ENCODE data around the gene KCNT1.
A peak's percentile ranks its signal among the peaks of the same experiment; 100 is the strongest.

Gene KCNT1

GRCh38 chr9:135804581-135805421 is 102.8 kb downstream of the KCNT1 start:
- no peak overlapping the region for H3K4me3 ChIP-seq (ENCODE audit: severe bottlenecking)
- DNase-seq (ENCODE audit: low spot score): no peak
- H3K9me3 ChIP-seq (ENCODE audit: severe bottlenecking): no peaks in the 10 kb centered on the region
- H3K27me3 ChIP-seq (ENCODE audit: insufficient read depth, poor library complexity, severe bottlenecking): no peaks in the 10 kb centered on the region
- no peak overlapping the region for H3K27ac ChIP-seq (ENCODE audit: poor library complexity, severe bottlenecking)
- peaks cover 3% of the 10 kb centered on the region for H3K36me3 ChIP-seq (ENCODE audit: low read depth)
- TF ChIP-seq, protein P1, sequence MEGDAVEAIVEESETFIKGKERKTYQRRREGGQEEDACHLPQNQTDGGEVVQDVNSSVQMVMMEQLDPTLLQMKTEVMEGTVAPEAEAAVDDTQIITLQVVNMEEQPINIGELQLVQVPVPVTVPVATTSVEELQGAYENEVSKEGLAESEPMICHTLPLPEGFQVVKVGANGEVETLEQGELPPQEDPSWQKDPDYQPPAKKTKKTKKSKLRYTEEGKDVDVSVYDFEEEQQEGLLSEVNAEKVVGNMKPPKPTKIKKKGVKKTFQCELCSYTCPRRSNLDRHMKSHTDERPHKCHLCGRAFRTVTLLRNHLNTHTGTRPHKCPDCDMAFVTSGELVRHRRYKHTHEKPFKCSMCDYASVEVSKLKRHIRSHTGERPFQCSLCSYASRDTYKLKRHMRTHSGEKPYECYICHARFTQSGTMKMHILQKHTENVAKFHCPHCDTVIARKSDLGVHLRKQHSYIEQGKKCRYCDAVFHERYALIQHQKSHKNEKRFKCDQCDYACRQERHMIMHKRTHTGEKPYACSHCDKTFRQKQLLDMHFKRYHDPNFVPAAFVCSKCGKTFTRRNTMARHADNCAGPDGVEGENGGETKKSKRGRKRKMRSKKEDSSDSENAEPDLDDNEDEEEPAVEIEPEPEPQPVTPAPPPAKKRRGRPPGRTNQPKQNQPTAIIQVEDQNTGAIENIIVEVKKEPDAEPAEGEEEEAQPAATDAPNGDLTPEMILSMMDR (IDR thresholded peaks at IDR 0.05; ENCODE audit: poor library complexity, severe bottlenecking): no peak
- no peaks in the 10 kb centered on the region for H3K4me1 ChIP-seq (ENCODE audit: insufficient read depth, poor library complexity, severe bottlenecking)
- ATAC-seq (ENCODE audit: low read depth): peak; percentile 17; the same call in 1 of the 3 replicates

- no peaks in the 10 kb centered on the region for H3K27me3 ChIP-seq (ENCODE audit: insufficient read depth, poor library complexity, severe bottlenecking)
- TF ChIP-seq, protein P1 (IDR thresholded peaks at IDR 0.05; ENCODE audit: poor library complexity, severe bottlenecking): no peak
- no peak for DNase-seq (ENCODE audit: low spot score)
Observed at GRCh38 chr9:135805422-135806022, 103.5 kb downstream of the KCNT1 start.

GRCh38 chr9:135809166-135809565 is 107.2 kb downstream of the KCNT1 start:
- Histone ChIP-seq H3K27me3 (ENCODE audit: insufficient read depth, poor library complexity, severe bottlenecking) (no peaks in the 10 kb centered on the region), H3K4me3 (ENCODE audit: severe bottlenecking) (no peak overlapping the region), H3K4me1 (ENCODE audit: insufficient read depth, poor library complexity, severe bottlenecking) (no peaks in the 10 kb centered on the region), H3K36me3 (ENCODE audit: low read depth) (peaks cover 32% of the 10 kb centered on the region), H3K27ac (ENCODE audit: poor library complexity, severe bottlenecking) (no peak overlapping the region), H3K9me3 (ENCODE audit: severe bottlenecking) (no peaks in the 10 kb centered on the region)
- ATAC-seq (ENCODE audit: low read depth) (no peak), DNase-seq (ENCODE audit: low spot score) (no peak)
- TF ChIP-seq, protein P1 (IDR thresholded peaks at IDR 0.05; ENCODE audit: poor library complexity, severe bottlenecking): no peak

More at GRCh38 chr9:135805422-135806022, 103.5 kb downstream of the KCNT1 start:
- Histone ChIP-seq H3K9me3 (ENCODE audit: severe bottlenecking) (no peaks in the 10 kb centered on the region), H3K36me3 (ENCODE audit: low read depth) (peaks cover 11% of the 10 kb centered on the region), H3K4me1 (ENCODE audit: insufficient read depth, poor library complexity, severe bottlenecking) (no peaks in the 10 kb centered on the region), H3K4me3 (ENCODE audit: severe bottlenecking) (no peak overlapping the region), H3K27ac (ENCODE audit: poor library complexity, severe bottlenecking) (no peak overlapping the region)
- no peak for ATAC-seq (ENCODE audit: low read depth)

- no peak overlapping the region for H3K27ac ChIP-seq (ENCODE audit: poor library complexity, severe bottlenecking)
- peaks cover 46% of the 10 kb centered on the region for H3K36me3 ChIP-seq (ENCODE audit: low read depth)
- TF ChIP-seq, protein P1 (IDR thresholded peaks at IDR 0.05; ENCODE audit: poor library complexity, severe bottlenecking): no peak
- no peaks in the 10 kb centered on the region for H3K9me3 ChIP-seq (ENCODE audit: severe bottlenecking)
- DNase-seq (ENCODE audit: low spot score) (no peak), ATAC-seq (ENCODE audit: low read depth) (no peak)
- no peaks in the 10 kb centered on the region for H3K27me3 ChIP-seq (ENCODE audit: insufficient read depth, poor library complexity, severe bottlenecking)
- no peak overlapping the region for H3K4me3 ChIP-seq (ENCODE audit: severe bottlenecking)
- H3K4me1 ChIP-seq (ENCODE audit: insufficient read depth, poor library complexity, severe bottlenecking): no peaks in the 10 kb centered on the region
Observed at GRCh38 chr9:135810806-135811575, 109.0 kb downstream of the KCNT1 start.
